ENCODE results near the gene ECSCR. TPM values are rescaled to one million over a fixed set of nuclear protein-coding genes. Genes with fewer than 3 reads are reported as not detected.
"Not testable (repeated sequence)": the region's sequence is repeated elsewhere in the genome, so short reads cannot be mapped to it uniquely, and the experiment has no call there.

The ECSCR gene
- total RNA-seq: not detected in 2 replicates

GRCh38 chr5:139462586-139463276 is at the start of gene ECSCR:
Gene ECSCR, minus strand, starts transcription at chr5:139462743. Its CDS starts 73 bp downstream, at chr5:139462670.
- POLR2A ChIA-PET: no interaction called here
- CTCF ChIA-PET: no interaction called here
- H3K4me1 Mint-ChIP-seq: peaks cover 4% of the 10 kb centered on the region
- no peaks in the 10 kb centered on the region for H3K36me3 Mint-ChIP-seq (ENCODE audit: low read depth)
- H3K27ac Mint-ChIP-seq: no peak within 1 kb of the TSS
- no peaks in the 10 kb centered on the region for H3K27me3 Mint-ChIP-seq
- no peak for DNase-seq
- intact Hi-C loops (cut with micrococcal nuclease): no loop called here
- TF ChIP-seq CTCF (IDR thresholded peaks at IDR 0.05): no peak
- no peaks in the 10 kb centered on the region for H3K9me3 Mint-ChIP-seq
- no peak for ATAC-seq (ENCODE audit: low read depth)
- H3K4me3 Mint-ChIP-seq: no peak within 1 kb of the TSS

GRCh38 chr5:139504722-139505121 is 42.2 kb upstream of the ECSCR start:
- DNase-seq; H3K36me3 Mint-ChIP-seq (ENCODE audit: low read depth); H3K4me1 Mint-ChIP-seq; POLR2A ChIA-PET; ATAC-seq (ENCODE audit: low read depth); H3K27ac Mint-ChIP-seq; H3K27me3 Mint-ChIP-seq; CTCF ChIA-PET; H3K9me3 Mint-ChIP-seq; H3K4me3 Mint-ChIP-seq; intact Hi-C loops (cut with micrococcal nuclease): not testable (repeated sequence)

- intact Hi-C loops (cut with micrococcal nuclease); H3K4me3 Mint-ChIP-seq; ATAC-seq (ENCODE audit: low read depth); CTCF ChIA-PET; H3K9me3 Mint-ChIP-seq; H3K36me3 Mint-ChIP-seq (ENCODE audit: low read depth); H3K27ac Mint-ChIP-seq; H3K27me3 Mint-ChIP-seq; H3K4me1 Mint-ChIP-seq; POLR2A ChIA-PET; DNase-seq: not testable (repeated sequence)
Measured at GRCh38 chr5:139503879-139504278, 41.3 kb upstream of the ECSCR start.

GRCh38 chr5:139503036-139503817 is 40.7 kb upstream of the ECSCR start:
- DNase-seq; H3K27ac Mint-ChIP-seq; H3K4me3 Mint-ChIP-seq; H3K36me3 Mint-ChIP-seq (ENCODE audit: low read depth); H3K4me1 Mint-ChIP-seq; ATAC-seq (ENCODE audit: low read depth); POLR2A ChIA-PET; intact Hi-C loops (cut with micrococcal nuclease); H3K27me3 Mint-ChIP-seq; CTCF ChIA-PET; H3K9me3 Mint-ChIP-seq: not testable (repeated sequence)

- no peaks in the 10 kb centered on the region for H3K36me3 Mint-ChIP-seq (ENCODE audit: low read depth)
- intact Hi-C loops (cut with micrococcal nuclease): no loop called here
- H3K27ac Mint-ChIP-seq: no peak overlapping the region
- ATAC-seq (ENCODE audit: low read depth) (no peak), DNase-seq (no peak)
- no peak for TF ChIP-seq CTCF (IDR thresholded peaks at IDR 0.05)
- H3K4me1 Mint-ChIP-seq: no peaks in the 10 kb centered on the region
- H3K4me3 Mint-ChIP-seq: no peak overlapping the region
- ChIA-PET CTCF (no interaction called here), POLR2A (no interaction called here)
- peaks cover 3% of the 10 kb centered on the region for H3K9me3 Mint-ChIP-seq
- peaks cover 5% of the 10 kb centered on the region for H3K27me3 Mint-ChIP-seq
Measured at GRCh38 chr5:139501381-139501780, 38.8 kb upstream of the ECSCR start.

- ATAC-seq (ENCODE audit: low read depth): no peak
- H3K9me3 Mint-ChIP-seq: no peaks in the 10 kb centered on the region
Measured at GRCh38 chr5:139495638-139496435, 33.3 kb upstream of the ECSCR start.

More at GRCh38 chr5:139495638-139496435, 33.3 kb upstream of the ECSCR start:
- intact Hi-C loops (cut with micrococcal nuclease): no loop called here
- CTCF ChIA-PET: interaction anchor here (0.6 kb wide), 1 partner anchor 36 kb away, joined by 3 read pairs; no protein-coding TSS in a partner anchor
- DNase-seq: no peak
- Mint-ChIP-seq H3K27ac (no peak overlapping the region), H3K36me3 (ENCODE audit: low read depth) (no peaks in the 10 kb centered on the region), H3K27me3 (peaks cover 2% of the 10 kb centered on the region), H3K4me3 (no peak overlapping the region), H3K4me1 (no peaks in the 10 kb centered on the region)
- POLR2A ChIA-PET: no interaction called here
- TF ChIP-seq CTCF (IDR thresholded peaks at IDR 0.05): no peak
